ENCODE results near the gene NUP214. TPM values are rescaled to one million over a fixed set of nuclear protein-coding genes. Genes with fewer than 3 reads are reported as not detected.

Gene NUP214
- total RNA-seq, 4 donors from 2014 or later: 27.4 to 78.3 (median 47.4) TPM

- ATAC-seq (ENCODE audit: low FRiP score) (no peak), DNase-seq (ENCODE audit: low spot score) (no peak)
- TF ChIP-seq, protein P1, sequence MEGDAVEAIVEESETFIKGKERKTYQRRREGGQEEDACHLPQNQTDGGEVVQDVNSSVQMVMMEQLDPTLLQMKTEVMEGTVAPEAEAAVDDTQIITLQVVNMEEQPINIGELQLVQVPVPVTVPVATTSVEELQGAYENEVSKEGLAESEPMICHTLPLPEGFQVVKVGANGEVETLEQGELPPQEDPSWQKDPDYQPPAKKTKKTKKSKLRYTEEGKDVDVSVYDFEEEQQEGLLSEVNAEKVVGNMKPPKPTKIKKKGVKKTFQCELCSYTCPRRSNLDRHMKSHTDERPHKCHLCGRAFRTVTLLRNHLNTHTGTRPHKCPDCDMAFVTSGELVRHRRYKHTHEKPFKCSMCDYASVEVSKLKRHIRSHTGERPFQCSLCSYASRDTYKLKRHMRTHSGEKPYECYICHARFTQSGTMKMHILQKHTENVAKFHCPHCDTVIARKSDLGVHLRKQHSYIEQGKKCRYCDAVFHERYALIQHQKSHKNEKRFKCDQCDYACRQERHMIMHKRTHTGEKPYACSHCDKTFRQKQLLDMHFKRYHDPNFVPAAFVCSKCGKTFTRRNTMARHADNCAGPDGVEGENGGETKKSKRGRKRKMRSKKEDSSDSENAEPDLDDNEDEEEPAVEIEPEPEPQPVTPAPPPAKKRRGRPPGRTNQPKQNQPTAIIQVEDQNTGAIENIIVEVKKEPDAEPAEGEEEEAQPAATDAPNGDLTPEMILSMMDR (IDR thresholded peaks at IDR 0.05): no peak
These were observed 155.3 kb downstream of the NUP214 start for GRCh38 chr9:131280660-131281059.

- TF ChIP-seq, protein P1 (IDR thresholded peaks at IDR 0.05): no peak
- DNase-seq (ENCODE audit: low spot score) (no peak), ATAC-seq (ENCODE audit: low FRiP score) (no peak)
These were observed 156.0 kb downstream of the NUP214 start for GRCh38 chr9:131281119-131281965.

DNA sequence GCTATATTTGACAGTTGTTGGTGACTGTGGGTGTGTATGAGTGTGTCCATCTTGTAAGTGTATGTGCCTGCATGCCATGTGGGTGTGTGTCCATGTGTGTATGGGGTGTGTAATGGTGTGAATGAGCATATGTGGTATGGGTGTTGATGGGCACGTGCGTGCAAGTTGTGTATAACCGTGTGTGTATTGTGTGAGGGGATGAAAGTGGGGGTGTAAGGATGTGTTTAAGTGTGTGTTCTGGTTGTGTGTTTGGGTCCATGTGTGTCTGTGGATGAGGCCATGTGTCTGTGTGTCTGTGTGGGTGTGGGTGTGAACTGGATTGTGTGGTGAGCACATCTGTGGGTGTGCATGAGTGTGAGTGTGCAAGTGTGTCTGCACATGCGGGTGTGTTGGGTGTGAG lies 156.8 kb downstream of the NUP214 start:
- DNase-seq (ENCODE audit: low spot score): no peak
- TF ChIP-seq, protein P1 (IDR thresholded peaks at IDR 0.05): no peak
- no peak for ATAC-seq (ENCODE audit: low FRiP score)

DNA sequence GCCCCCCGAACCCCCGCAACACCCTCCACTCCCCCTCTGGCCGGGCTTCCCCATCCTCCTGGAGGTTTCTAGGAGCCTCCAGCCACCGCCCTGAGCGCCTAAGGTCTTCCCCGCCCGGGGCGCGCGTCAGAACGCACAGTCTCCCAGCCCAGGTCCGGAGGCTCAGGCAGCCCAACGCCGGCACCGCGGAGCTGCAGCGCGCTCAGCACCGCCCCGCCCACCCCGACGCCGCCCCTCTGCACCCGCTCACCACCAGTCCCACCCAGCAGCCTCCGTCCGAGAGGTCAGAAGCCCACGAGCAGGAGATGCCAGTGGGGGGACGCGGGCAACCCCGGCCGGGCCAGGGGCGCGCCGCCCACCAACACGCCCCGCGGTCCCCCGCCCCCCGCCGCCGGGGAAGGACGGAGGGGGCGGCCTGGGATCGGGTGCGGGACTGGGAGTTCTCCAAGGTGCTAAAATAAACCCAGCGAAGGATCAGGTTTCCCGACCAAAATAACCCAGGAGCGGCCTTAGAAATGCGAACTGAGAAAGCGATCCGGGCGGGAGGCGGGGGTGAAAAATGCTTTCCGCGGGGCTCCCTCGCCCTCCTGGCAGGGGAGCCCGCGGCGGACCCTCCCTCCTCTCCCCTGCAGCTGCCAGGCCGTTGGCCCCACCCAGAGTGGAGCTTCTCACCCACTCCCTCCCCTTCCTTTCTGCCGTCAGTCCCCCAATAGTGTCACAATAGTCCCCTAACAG lies 157.5 kb downstream of the NUP214 start:
- TF ChIP-seq, protein P1 (IDR thresholded peaks at IDR 0.05): no peak
- ATAC-seq (ENCODE audit: low FRiP score) (no peak), DNase-seq (ENCODE audit: low spot score) (no peak)

Small RNA genes within 50 kb of the gene (small RNA-seq; reads per million reads assigned to genes)
- not detected for gene RNU6-881P

Other genes with a start within 250 kb of the NUP214 start
- gene QRFP, start 228.8 kb upstream of the NUP214 start, total RNA-seq: not detected
- 1 to 10 TPM in 1 of 4 donors, not detected in 3; 1.6 TPM for gene FIBCD1, start 186.3 kb upstream of the NUP214 start, total RNA-seq
- gene LAMC3, start 116.4 kb upstream of the NUP214 start, total RNA-seq: 1 to 10 TPM in 1 of 4 donors, under 1 TPM in 3; 0.09 to 1.9 (median 0.65) TPM
- 100 to 1,000 TPM in 1 of 4 donors, 10 to 100 TPM in 3; 19.9 to 121 (median 38.4) TPM for gene AIF1L, start 29.1 kb upstream of the NUP214 start, total RNA-seq
- gene FAM78A, start 150.9 kb downstream of the NUP214 start, total RNA-seq: 1 to 10 TPM; 1.9 to 9.9 (median 5.5) TPM
- 10 to 100 TPM in 1 of 4 donors, 1 to 10 TPM in 3; 3.8 to 14.0 (median 6.5) TPM for gene PLPP7, start 164.1 kb downstream of the NUP214 start, total RNA-seq